ENCODE data around the gene PBOV1. TPM values are rescaled to one million over a fixed set of nuclear protein-coding genes. Genes with fewer than 3 reads are reported as not detected.

The PBOV1 gene
- total RNA-seq, 1 donor from 2014 or later, result not detected

GRCh38 chr6:138258991-138259390, 40.7 kb upstream of the PBOV1 start:
- no peak for DNase-seq (ENCODE audit: extremely low spot score in 2 of 2)
- Histone ChIP-seq H3K27ac (no peak overlapping the region), H3K4me1 (no peaks in the 10 kb centered on the region), H3K27me3 (no peaks in the 10 kb centered on the region), H3K36me3 (no peaks in the 10 kb centered on the region), H3K9me3 (no peaks in the 10 kb centered on the region), H3K4me3 (no peak overlapping the region)
- TF ChIP-seq POLR2A (IDR thresholded peaks at IDR 0.05), result no peak
- TF ChIP-seq POLR2AphosphoS5 (IDR thresholded peaks at IDR 0.05; ENCODE audit: insufficient read depth in 1 of 2, low read depth in 1 of 2), result no peak
- TF ChIP-seq CTCF (IDR thresholded peaks at IDR 0.05), result no peak
- intact Hi-C loops (cut with DNase I), result no loop called here

- no peak for DNase-seq (ENCODE audit: extremely low spot score in 2 of 2)
- Histone ChIP-seq H3K9me3 (no peaks in the 10 kb centered on the region), H3K4me3 (no peak overlapping the region), H3K36me3 (no peaks in the 10 kb centered on the region), H3K27ac (no peak overlapping the region), H3K27me3 (no peaks in the 10 kb centered on the region), H3K4me1 (no peaks in the 10 kb centered on the region)
- no peak for TF ChIP-seq POLR2A (IDR thresholded peaks at IDR 0.05)
- TF ChIP-seq CTCF (IDR thresholded peaks at IDR 0.05), result no peak
- no peak for TF ChIP-seq POLR2AphosphoS5 (IDR thresholded peaks at IDR 0.05; ENCODE audit: insufficient read depth in 1 of 2, low read depth in 1 of 2)
- intact Hi-C loops (cut with DNase I), result no loop called here
Observed at GRCh38 chr6:138258197-138258596, 39.9 kb upstream of the PBOV1 start.

GRCh38 chr6:138257638-138258040, 39.3 kb upstream of the PBOV1 start:
- no peaks in the 10 kb centered on the region for H3K4me1 ChIP-seq
- no peak overlapping the region for H3K4me3 ChIP-seq
- no peaks in the 10 kb centered on the region for H3K9me3 ChIP-seq
- no peak for DNase-seq (ENCODE audit: extremely low spot score in 2 of 2)
- no peaks in the 10 kb centered on the region for H3K36me3 ChIP-seq
- TF ChIP-seq POLR2A (IDR thresholded peaks at IDR 0.05) (no peak), POLR2AphosphoS5 (IDR thresholded peaks at IDR 0.05; ENCODE audit: insufficient read depth in 1 of 2, low read depth in 1 of 2) (no peak), CTCF (IDR thresholded peaks at IDR 0.05) (no peak)
- no peak overlapping the region for H3K27ac ChIP-seq
- no peaks in the 10 kb centered on the region for H3K27me3 ChIP-seq
- intact Hi-C loops (cut with DNase I), result no loop called here

DNA sequence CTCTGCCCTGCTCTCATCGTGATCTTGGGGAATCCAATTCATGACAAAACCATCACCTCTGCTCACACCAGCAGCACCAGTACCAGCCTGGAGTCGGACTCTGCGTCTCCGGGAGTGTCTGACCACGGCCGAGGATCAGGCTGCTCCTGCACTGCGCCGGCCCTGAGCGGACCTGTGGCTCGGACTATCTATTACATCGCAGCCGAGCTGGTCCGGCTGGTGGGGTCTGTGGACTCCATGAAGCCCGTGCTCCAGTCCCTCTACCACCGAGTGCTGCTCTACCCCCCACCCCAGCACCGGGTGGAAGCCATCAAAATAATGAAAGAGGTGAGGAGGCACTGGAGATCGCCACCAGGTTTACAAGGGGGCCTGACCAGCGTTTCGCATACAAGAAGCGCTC, 37.2 kb upstream of the PBOV1 start:
- intact Hi-C loops (cut with DNase I), result no loop called here

DNA sequence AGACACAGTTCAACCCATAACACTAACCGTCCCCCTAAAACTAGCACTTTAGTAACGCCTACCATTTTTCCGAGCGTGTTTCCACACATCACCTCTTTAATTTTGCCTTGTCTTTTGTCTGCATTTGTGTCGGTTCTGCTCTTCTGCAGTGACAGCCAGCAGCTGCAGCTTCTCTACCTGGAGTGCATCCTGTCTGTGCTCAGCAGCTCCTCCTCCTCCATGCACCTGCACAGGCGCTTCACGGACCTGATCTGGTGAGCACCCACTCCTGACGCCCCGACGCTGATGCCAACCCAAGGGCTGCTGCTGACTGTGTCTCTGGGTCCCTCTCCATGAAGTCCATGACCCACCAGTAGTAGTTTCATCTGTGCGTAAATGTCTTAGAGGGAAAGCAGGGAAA, 35.4 kb upstream of the PBOV1 start:
- no peaks in the 10 kb centered on the region for H3K27me3 ChIP-seq
- intact Hi-C loops (cut with DNase I), result no loop called here
- TF ChIP-seq POLR2A (IDR thresholded peaks at IDR 0.05) (no peak), CTCF (IDR thresholded peaks at IDR 0.05) (no peak), POLR2AphosphoS5 (IDR thresholded peaks at IDR 0.05; ENCODE audit: insufficient read depth in 1 of 2, low read depth in 1 of 2) (no peak)

More for the DNA sequence above, 37.2 kb upstream of the PBOV1 start:
- H3K4me3 ChIP-seq, result no peak overlapping the region
- no peaks in the 10 kb centered on the region for H3K9me3 ChIP-seq
- H3K4me1 ChIP-seq, result no peaks in the 10 kb centered on the region
- H3K27ac ChIP-seq, result no peak overlapping the region
- no peak for DNase-seq (ENCODE audit: extremely low spot score in 2 of 2)
- TF ChIP-seq POLR2A (IDR thresholded peaks at IDR 0.05), result no peak
- TF ChIP-seq CTCF (IDR thresholded peaks at IDR 0.05), result no peak
- TF ChIP-seq POLR2AphosphoS5 (IDR thresholded peaks at IDR 0.05; ENCODE audit: insufficient read depth in 1 of 2, low read depth in 1 of 2), result no peak
- no peaks in the 10 kb centered on the region for H3K36me3 ChIP-seq
- no peaks in the 10 kb centered on the region for H3K27me3 ChIP-seq

More for the DNA sequence above, 35.4 kb upstream of the PBOV1 start:
- no peak for DNase-seq (ENCODE audit: extremely low spot score in 2 of 2)
- Histone ChIP-seq H3K27ac (no peak overlapping the region), H3K4me1 (no peaks in the 10 kb centered on the region), H3K36me3 (no peaks in the 10 kb centered on the region), H3K9me3 (no peaks in the 10 kb centered on the region), H3K4me3 (no peak overlapping the region)
